Measurements from ENCODE around the gene ZBTB11.
"Not testable (repeated sequence)": the region's sequence is repeated elsewhere in the genome, so short reads cannot be mapped to it uniquely, and the experiment has no call there.

The ZBTB11 gene

GRCh38 chr3:101646726-101647125 is 30.2 kb downstream of the ZBTB11 start:
- in situ Hi-C loops (cut with MboI; ENCODE audit: low sequenced_read_pairs): no loop called here

- in situ Hi-C loops (cut with MboI; ENCODE audit: low sequenced_read_pairs): no loop called here
These were observed 32.9 kb downstream of the ZBTB11 start for GRCh38 chr3:101643861-101644613.

- in situ Hi-C loops (cut with MboI; ENCODE audit: low sequenced_read_pairs): no loop called here
These were observed 33.7 kb downstream of the ZBTB11 start for GRCh38 chr3:101643009-101643844.

- in situ Hi-C loops (cut with MboI; ENCODE audit: low sequenced_read_pairs): no loop called here
These were observed 34.5 kb downstream of the ZBTB11 start for GRCh38 chr3:101642441-101642840.

- in situ Hi-C loops (cut with MboI; ENCODE audit: low sequenced_read_pairs): not testable (repeated sequence)
These were observed 35.4 kb downstream of the ZBTB11 start for GRCh38 chr3:101641397-101642115.

GRCh38 chr3:101640256-101640655 is 36.7 kb downstream of the ZBTB11 start:
- in situ Hi-C loops (cut with MboI; ENCODE audit: low sequenced_read_pairs): no loop called here

GRCh38 chr3:101639280-101639963 is 37.5 kb downstream of the ZBTB11 start:
- in situ Hi-C loops (cut with MboI; ENCODE audit: low sequenced_read_pairs): no loop called here

- in situ Hi-C loops (cut with MboI; ENCODE audit: low sequenced_read_pairs): no loop called here
These were observed 38.6 kb downstream of the ZBTB11 start for GRCh38 chr3:101638261-101638745.

- in situ Hi-C loops (cut with MboI; ENCODE audit: low sequenced_read_pairs): no loop called here
These were observed 39.5 kb downstream of the ZBTB11 start for GRCh38 chr3:101637451-101637850.

- in situ Hi-C loops (cut with MboI; ENCODE audit: low sequenced_read_pairs): no loop called here
These were observed 40.8 kb downstream of the ZBTB11 start for GRCh38 chr3:101635954-101636798.

- in situ Hi-C loops (cut with MboI; ENCODE audit: low sequenced_read_pairs): no loop called here
These were observed 41.6 kb downstream of the ZBTB11 start for GRCh38 chr3:101635345-101635744.

GRCh38 chr3:101634591-101635196 is 42.2 kb downstream of the ZBTB11 start:
- in situ Hi-C loops (cut with MboI; ENCODE audit: low sequenced_read_pairs): no loop called here

GRCh38 chr3:101633186-101633585 is 43.7 kb downstream of the ZBTB11 start:
- in situ Hi-C loops (cut with MboI; ENCODE audit: low sequenced_read_pairs): no loop called here

- in situ Hi-C loops (cut with MboI; ENCODE audit: low sequenced_read_pairs): no loop called here
These were observed 44.3 kb downstream of the ZBTB11 start for GRCh38 chr3:101632586-101632985.

- in situ Hi-C loops (cut with MboI; ENCODE audit: low sequenced_read_pairs): not testable (repeated sequence)
These were observed 45.0 kb downstream of the ZBTB11 start for GRCh38 chr3:101631959-101632358.

- in situ Hi-C loops (cut with MboI; ENCODE audit: low sequenced_read_pairs): no loop called here
These were observed 45.7 kb downstream of the ZBTB11 start for GRCh38 chr3:101631098-101631796.

- in situ Hi-C loops (cut with MboI; ENCODE audit: low sequenced_read_pairs): no loop called here
These were observed 47.7 kb downstream of the ZBTB11 start for GRCh38 chr3:101629219-101629618.

- in situ Hi-C loops (cut with MboI; ENCODE audit: low sequenced_read_pairs): no loop called here
These were observed 51.1 kb downstream of the ZBTB11 start for GRCh38 chr3:101625879-101626278.

- in situ Hi-C loops (cut with MboI; ENCODE audit: low sequenced_read_pairs): no loop called here
These were observed 52.1 kb downstream of the ZBTB11 start for GRCh38 chr3:101624857-101625256.
